HL-60/S4 (cell line): ENCODE data around the gene PRPF18.

ENCODE experiments used
- in situ Hi-C: fragments of 300-500 bp; cut with MboI; formaldehyde crosslinking; loops from 2 replicates; pipeline ENCODE4 v1.14.3; 2022; ENCODE audit warnings: low sequenced_read_pairs

The PRPF18 gene

DNA sequence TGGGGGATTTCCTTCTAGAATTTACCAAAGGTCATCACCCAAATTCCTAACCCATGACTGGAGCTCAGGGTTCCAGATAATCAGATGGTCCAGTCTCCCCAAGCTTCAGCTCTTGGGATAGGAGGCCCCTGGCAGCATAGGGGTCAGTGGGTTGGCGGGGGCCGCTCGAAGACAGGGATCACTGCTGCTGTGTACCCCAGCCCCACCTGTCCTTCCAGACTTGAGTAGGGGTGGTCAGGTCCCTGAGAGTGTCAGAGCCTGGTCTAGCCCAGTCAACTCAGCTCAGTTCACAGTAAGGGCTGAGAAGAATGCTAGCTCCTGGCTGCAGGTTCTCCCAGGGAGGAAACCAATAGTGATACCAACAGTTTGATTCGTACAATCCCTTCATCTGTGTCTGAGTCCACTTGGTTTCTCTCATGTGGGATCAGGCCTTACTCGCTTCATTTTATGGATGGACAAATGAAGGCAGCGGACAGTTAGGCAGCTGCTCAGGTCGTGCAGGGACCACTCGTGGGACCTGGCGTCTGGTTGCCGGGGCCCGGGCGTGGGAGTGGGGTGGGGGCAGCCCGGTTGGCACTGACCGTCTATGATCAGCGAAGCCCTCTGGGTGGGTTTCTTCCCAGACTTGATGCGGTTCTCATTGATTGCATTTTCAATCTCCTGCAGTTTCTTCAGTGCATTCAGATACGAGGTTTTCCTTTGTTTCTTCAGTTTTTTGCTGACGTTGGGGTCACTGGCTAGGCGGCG lies 78.9 kb downstream of the PRPF18 start:
- in situ Hi-C loops, result no loop called here

DNA sequence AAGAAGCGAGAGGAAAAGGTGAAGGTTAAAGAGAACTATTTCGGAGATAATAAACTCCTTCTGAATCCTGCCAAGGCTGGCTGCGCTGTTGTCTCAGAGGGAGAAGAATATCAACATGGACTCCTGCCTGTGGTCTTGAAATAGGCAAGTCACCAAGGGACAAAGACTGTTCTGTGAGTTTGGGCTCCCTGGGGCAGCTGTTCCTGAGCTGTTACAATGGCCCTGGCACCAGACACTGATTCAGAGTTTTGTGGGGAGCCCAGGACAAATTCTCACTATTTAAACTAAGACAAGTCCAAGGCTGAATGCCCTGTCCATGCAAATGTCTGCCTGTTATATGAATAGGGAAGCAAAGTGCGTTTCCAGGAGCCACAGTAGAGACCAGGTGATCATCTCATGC lies 81.4 kb downstream of the PRPF18 start:
- in situ Hi-C loops, result no loop called here

DNA sequence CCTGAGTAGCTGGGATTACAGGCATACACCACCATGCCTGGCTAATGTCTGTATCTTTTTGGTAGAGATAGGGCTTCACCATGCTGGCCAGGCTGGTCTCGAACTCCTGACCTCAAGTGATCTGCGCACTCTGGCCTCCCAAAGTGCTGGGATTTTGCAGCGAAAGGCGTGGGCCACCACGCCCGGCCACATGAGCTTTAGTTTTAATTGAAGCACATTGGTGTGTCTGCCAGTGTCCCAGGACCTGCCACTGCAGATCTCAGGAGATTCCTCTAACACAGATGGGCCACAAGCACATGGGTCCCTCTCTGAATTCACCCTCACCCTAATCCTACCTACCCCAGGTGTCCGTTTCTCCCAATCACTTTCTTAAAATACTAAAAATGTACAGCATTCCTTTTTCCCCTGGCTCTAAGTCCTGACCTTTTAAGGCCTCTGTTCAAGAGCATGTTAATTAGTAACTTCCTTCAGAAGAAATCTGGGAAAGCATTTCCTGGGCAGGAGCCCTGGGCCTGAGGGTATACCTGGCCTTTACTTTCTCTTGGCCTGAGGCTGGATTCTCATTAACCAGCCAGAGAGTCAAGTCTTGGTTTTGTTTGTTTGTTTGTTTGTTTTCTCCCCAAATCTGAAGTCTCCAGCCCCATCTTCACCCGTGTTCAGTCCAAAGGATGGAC lies 82.6 kb downstream of the PRPF18 start:
- in situ Hi-C loops, result no loop called here

DNA sequence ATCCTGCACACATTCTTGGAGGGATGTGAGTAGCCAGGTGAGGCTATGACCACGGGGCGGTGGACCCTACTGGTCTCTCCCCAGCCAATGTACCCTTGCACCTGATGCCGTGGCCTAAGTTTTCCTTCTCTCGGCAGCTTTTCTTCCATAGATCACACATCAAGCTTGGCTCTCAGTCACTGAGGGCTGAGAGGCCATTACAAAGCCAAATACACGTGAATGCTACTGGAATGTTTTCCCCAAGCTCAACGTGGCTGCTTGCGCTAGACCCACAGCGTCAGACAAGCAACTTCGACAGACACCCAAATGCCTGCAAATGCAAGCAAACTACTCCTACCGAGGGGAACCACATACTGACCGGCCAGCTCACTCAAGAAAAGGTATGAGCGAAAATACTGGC lies 83.1 kb downstream of the PRPF18 start:
- in situ Hi-C loops, result no loop called here

DNA sequence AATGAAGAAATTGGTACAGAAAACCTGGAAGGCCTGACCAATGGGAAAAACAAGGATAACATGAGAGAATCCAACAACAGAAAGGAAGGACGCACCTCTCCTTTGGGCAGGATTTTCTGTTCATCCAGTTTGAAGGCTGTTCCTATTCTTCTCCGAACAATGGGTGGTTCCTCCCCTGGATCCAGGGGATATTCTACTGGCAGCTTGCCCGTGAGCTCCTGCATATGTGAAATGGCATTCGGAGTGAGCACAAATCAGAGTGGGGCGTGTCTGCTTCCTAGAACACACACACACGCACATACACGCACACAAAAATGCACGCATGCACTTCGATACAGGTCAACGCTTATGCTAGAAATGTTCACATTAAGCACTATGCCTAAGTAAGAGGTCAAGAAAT lies 83.5 kb downstream of the PRPF18 start:
- in situ Hi-C loops, result no loop called here

DNA sequence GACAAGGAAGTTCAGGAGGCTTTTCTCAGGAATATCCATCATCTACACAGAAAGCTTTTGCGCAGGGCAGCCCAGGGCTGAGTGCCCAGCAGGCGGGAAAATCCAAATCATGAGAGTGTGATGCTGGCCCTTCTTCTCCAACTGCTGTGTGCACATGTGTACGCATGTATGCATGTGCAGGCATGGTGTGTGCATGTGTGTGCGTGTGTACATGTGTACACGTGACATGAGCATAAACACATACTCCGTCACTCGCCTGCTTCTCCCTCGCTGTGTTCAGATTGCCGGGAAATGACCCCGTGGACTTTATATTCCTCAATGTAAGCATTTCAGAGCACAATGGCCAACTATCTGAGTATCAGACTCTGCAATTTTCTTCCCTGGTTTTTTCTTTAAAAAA lies 85.1 kb downstream of the PRPF18 start:
- in situ Hi-C loops, result no loop called here

DNA sequence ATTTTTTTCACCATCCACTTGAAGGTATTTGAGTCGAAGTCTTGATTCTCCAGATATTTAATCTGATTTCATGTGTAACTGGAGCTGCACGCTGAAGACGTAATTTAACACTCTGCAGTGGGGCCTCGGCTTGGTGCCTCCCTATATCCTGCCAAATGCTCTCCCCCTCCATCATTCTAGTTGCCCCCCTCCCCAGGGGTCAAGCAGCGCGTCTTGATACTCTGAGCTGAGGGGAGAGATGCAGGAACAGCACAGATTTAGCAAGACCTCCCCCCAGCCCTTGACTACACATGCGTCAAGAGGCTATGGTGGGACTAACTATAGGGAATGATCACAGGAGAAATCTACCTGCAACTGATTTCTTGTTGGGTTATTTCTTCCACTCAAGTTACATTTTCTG lies 85.8 kb downstream of the PRPF18 start:
- in situ Hi-C loops, result no loop called here

DNA sequence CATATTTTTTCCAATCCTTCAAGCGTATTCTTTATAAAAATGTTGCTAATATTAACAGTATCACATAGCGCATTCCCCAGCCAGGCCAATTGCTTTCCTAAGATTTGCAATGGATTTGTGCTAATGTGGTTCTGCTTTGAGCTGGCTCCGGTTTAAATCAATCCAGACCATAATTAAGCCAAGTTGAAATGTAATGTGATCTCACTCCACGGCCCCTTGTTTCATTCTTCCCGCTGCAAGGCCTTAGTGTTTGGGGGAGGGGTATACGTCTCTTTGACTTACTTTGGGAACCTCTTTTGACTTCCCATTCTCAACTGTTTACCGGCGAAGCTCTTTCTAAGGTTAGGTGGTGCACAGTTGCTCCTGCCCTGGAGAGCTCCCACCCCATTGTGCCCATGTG lies 86.4 kb downstream of the PRPF18 start:
- in situ Hi-C loops, result no loop called here

DNA sequence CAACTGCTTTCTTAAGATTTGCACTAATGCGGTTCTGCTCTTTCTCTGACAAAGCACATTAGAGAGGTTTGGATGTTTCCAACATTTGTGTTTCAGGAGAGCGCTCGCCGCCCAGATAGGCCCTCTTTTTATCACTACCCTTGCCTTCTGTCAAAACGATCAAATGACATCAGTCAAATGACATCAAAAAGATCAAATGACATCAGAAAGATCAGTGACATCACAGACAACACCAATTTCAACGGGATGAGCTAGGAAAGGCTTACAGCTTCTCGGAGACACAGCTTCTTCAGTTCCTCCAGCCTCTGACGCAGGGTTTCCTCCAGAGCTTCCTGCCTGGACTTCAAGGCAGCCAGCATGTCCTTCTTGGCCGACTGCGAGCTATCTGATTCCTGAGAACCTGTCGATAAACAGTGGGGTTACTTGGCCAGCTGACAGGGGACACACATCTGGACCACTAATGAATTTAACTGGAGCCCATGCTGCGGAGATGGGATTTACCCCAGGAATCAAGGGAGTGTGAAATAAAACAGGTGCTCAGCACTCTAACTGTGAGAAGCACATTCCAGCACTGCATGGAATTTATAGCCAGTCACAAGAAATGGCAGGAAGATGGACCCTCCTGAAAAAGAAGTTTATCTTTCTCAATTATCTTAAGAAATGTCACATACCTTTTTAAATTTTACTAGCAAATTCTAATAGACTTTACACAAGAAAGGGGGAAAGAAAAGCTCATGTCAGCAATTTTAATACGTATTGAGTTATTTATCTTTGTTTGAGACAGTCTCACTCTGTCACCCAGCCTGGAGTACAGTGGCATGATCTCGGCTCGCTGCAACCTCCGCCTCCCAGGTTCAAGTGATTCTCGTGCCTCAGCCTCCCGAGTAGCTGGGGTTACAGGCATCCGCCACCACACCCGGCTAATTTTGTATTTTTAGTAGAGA lies 88.2 kb downstream of the PRPF18 start:
- in situ Hi-C loops, result no loop called here

DNA sequence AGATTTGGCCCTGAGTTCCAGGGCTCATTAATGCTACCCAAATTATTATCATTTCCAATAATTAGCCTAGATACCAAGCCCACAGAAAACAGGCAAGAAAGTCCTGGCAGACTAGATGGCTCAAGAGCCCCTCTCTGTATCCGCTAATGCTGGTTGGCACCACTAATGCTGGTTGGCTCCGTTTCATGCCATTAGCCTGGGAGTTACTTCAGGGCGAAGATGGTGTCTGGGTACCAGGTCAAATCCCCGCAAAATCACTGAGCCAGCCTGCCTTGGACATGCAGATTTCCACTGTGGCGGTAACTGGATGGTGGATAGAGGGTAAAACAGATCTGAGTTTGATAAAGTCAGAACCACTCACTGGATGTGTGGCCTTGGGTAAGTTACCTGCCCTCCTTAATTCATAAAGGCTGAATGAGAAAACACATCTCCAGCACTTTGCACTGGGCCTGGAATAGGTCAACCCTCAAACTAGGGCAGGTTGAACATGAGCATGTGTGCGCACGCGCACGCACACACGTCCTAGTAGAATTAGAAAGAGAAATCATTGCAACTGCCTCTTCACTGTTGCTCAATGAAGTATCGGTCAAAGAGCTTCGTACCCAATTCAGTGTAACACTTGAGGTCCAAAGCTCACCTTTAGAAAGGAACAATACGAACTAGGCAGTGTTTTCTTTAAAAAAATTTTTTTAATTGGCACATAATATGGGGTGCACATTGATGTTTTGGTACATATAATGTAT lies 91.5 kb downstream of the PRPF18 start:
- in situ Hi-C loops, result no loop called here
